Astrocyte (in vitro differentiated cells and primary cell): ENCODE results near the gene LRRC8D. TPM values are rescaled to one million over a fixed set of nuclear protein-coding genes. Genes with fewer than 3 reads are reported as not detected.

Experiments used
- DNase-seq: peaks from one replicate; pipeline ENCODE4 v3.0.0-alpha.2; 2010; ENCODE audit warnings: low read depth
- FAIRE-seq: peaks from 2 replicates; lab custom pipeline; 2011; peaks lifted over from hg19 to GRCh38; lab: Jason Lieb, UNC
- H2AFZ ChIP-seq: 2 replicates; pipeline ENCODE4 v1.6.0; 2012; ENCODE audit warnings: low read depth, low read length, inconsistent platforms
- H3K27ac ChIP-seq: 2 replicates; pipeline ENCODE4 v1.5.1; 2011; ENCODE audit warnings: low read depth, low read length, inconsistent platforms
- H3K27me3 ChIP-seq: 2 replicates; pipeline ENCODE4 v1.6.0; 2011; ENCODE audit warnings: low read length, inconsistent platforms; ENCODE audit not compliant: insufficient read depth
- H3K36me3 ChIP-seq: 2 replicates; pipeline ENCODE4 v1.5.1; 2011; ENCODE audit warnings: low read length, inconsistent platforms; ENCODE audit not compliant: insufficient read depth
- H3K4me1 ChIP-seq: 2 replicates; pipeline ENCODE4 v1.5.1; 2011; ENCODE audit warnings: low read length, inconsistent platforms; ENCODE audit not compliant: insufficient read depth
- H3K4me2 ChIP-seq: 2 replicates; pipeline ENCODE4 v1.6.0; 2012; ENCODE audit warnings: low read length, inconsistent platforms
- H3K4me3 ChIP-seq: 2 replicates; pipeline ENCODE4 v1.5.1; 2011; ENCODE audit warnings: low read depth, mild to moderate bottlenecking, low read length, inconsistent platforms; ENCODE audit not compliant: insufficient read depth
- H3K79me2 ChIP-seq: 2 replicates; pipeline ENCODE4 v1.6.0; 2012; ENCODE audit warnings: mild to moderate bottlenecking, low read length, inconsistent platforms; ENCODE audit not compliant: insufficient read depth
- H3K9ac ChIP-seq: 2 replicates; pipeline ENCODE4 v1.6.0; 2012; ENCODE audit warnings: mild to moderate bottlenecking, low read length, inconsistent platforms
- H3K9me3 ChIP-seq: 2 replicates; pipeline ENCODE4 v1.5.1; 2012; ENCODE audit warnings: low read depth, mild to moderate bottlenecking, low read length, inconsistent platforms; ENCODE audit not compliant: insufficient read depth
- H4K20me1 ChIP-seq: 2 replicates; pipeline ENCODE4 v1.6.0; 2012; ENCODE audit warnings: low read length, inconsistent platforms; ENCODE audit not compliant: insufficient read depth
- H3K27ac Mint-ChIP-seq: one replicate; pipeline ENCODE4 v1.8.0; 2021; ENCODE audit warnings: mild to moderate bottlenecking, mixed read lengths; ENCODE audit not compliant: unreplicated experiment
- H3K27me3 Mint-ChIP-seq: one replicate; pipeline ENCODE4 v1.8.0; 2021; ENCODE audit warnings: low read depth, mixed read lengths; ENCODE audit not compliant: unreplicated experiment
- H3K36me3 Mint-ChIP-seq: one replicate; pipeline ENCODE4 v1.8.0; 2021; ENCODE audit warnings: low read depth, mixed read lengths; ENCODE audit not compliant: unreplicated experiment
- H3K4me1 Mint-ChIP-seq: one replicate; pipeline ENCODE4 v1.8.0; 2021; ENCODE audit warnings: low read depth, mixed read lengths; ENCODE audit not compliant: unreplicated experiment
- H3K4me3 Mint-ChIP-seq: one replicate; pipeline ENCODE4 v1.8.0; 2021; ENCODE audit warnings: mild to moderate bottlenecking, moderate library complexity, mixed read lengths; ENCODE audit not compliant: unreplicated experiment
- H3K9me3 Mint-ChIP-seq: one replicate; pipeline ENCODE4 v1.8.0; 2021; ENCODE audit warnings: mild to moderate bottlenecking, mixed read lengths; ENCODE audit not compliant: unreplicated experiment
- EZH2 ChIP-seq: IDR thresholded peaks from 2 replicates; pipeline ENCODE4 v1.6.1; 2012; ENCODE audit warnings: mild to moderate bottlenecking, low read length, inconsistent platforms; ENCODE audit not compliant: insufficient read depth
- total RNA-seq: library from RNA; stranded (reverse); gene quantifications from 2 replicates; pipeline ENCODE4 v1.2.1, GENCODE V29; 2021
- TF ChIP-seq, protein P1 (sequence below): IDR thresholded peaks from 2 replicates; pipeline ENCODE4 v1.5.1; 2011; ENCODE audit warnings: low read depth, mild to moderate bottlenecking, inconsistent platforms, low read length, moderate library complexity; ENCODE audit not compliant: insufficient read depth

LRRC8D gene
- total RNA-seq, 1 donor from 2014 or later, result 36.9 TPM

DNA sequence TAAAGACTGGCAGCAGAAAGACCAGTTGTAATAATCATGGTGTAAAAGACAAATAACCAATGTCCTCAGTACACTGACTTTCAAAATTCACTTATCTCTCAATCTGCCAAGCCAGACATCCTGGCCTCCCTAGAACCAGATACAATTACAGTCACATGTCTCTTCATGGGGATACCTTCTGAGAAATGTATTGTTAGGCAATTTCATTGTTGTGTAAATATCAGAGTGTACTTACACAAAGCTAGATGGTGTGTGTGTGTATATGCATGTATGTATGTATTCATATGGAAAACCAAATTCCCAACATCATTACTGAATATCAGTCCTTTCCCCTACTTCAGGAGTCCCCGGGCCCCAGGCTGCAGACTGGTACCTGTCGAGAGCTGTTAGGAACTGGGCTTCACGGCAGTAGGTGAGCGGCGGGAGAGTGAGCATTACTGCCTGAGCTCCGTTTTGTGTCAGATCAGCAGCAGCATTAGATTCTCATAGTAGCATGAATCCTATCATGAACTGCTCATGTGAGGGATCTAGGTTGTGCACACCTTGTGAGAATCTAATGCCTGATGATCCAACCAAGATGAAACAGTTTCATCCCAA is 108.7 kb downstream of the LRRC8D start:
- Histone ChIP-seq H3K79me2 (no peaks in the 10 kb centered on the region), H3K27ac (no peak overlapping the region), H2AFZ (no peak overlapping the region), H3K4me3 (no peak overlapping the region), H3K36me3 (no peaks in the 10 kb centered on the region), H3K4me2 (no peak overlapping the region), H3K27me3 (no peaks in the 10 kb centered on the region), H4K20me1 (no peaks in the 10 kb centered on the region), H3K9ac (no peak overlapping the region), H3K9me3 (no peaks in the 10 kb centered on the region), H3K4me1 (no peaks in the 10 kb centered on the region)
- Mint-ChIP-seq H3K36me3 (peaks cover 17% of the 10 kb centered on the region), H3K27ac (peak overlapping the region; percentile 16), H3K4me3 (no peak overlapping the region), H3K9me3 (peaks cover 2% of the 10 kb centered on the region), H3K4me1 (peaks cover 5% of the 10 kb centered on the region), H3K27me3 (no peaks in the 10 kb centered on the region)
- TF ChIP-seq EZH2, result no peak
- TF ChIP-seq, protein P1, sequence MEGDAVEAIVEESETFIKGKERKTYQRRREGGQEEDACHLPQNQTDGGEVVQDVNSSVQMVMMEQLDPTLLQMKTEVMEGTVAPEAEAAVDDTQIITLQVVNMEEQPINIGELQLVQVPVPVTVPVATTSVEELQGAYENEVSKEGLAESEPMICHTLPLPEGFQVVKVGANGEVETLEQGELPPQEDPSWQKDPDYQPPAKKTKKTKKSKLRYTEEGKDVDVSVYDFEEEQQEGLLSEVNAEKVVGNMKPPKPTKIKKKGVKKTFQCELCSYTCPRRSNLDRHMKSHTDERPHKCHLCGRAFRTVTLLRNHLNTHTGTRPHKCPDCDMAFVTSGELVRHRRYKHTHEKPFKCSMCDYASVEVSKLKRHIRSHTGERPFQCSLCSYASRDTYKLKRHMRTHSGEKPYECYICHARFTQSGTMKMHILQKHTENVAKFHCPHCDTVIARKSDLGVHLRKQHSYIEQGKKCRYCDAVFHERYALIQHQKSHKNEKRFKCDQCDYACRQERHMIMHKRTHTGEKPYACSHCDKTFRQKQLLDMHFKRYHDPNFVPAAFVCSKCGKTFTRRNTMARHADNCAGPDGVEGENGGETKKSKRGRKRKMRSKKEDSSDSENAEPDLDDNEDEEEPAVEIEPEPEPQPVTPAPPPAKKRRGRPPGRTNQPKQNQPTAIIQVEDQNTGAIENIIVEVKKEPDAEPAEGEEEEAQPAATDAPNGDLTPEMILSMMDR, result no peak
- no peak for DNase-seq
- FAIRE-seq, result no peak

DNA sequence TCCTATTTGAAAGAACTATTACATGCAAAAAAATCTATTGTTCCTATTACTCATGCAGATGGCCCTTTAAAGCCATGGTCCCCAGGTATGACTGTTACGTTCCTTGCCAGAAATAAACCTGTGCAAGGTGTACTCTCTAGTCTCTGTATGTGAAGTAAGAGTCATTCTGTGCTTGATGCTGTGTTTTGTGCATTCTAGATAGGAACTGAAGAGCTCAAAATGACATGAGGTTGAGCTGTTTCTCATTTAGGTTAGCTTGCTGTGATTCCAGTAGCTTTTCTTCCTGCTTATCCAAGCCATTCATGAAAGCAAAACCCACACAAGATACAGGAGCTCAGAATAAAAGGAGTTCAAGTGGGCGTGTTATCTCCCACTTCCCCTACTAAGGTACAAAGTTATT is 109.7 kb downstream of the LRRC8D start:
- Histone ChIP-seq H2AFZ (no peak overlapping the region), H3K9me3 (no peaks in the 10 kb centered on the region), H4K20me1 (no peaks in the 10 kb centered on the region), H3K9ac (no peak overlapping the region), H3K4me2 (no peak overlapping the region), H3K4me3 (no peak overlapping the region), H3K36me3 (no peaks in the 10 kb centered on the region), H3K27ac (no peak overlapping the region), H3K4me1 (no peaks in the 10 kb centered on the region), H3K27me3 (no peaks in the 10 kb centered on the region), H3K79me2 (no peaks in the 10 kb centered on the region)
- H3K4me1 Mint-ChIP-seq, result peaks cover 5% of the 10 kb centered on the region
- H3K9me3 Mint-ChIP-seq, result peaks cover 2% of the 10 kb centered on the region
- no peaks in the 10 kb centered on the region for H3K27me3 Mint-ChIP-seq
- no peak overlapping the region for H3K4me3 Mint-ChIP-seq
- peaks cover 17% of the 10 kb centered on the region for H3K36me3 Mint-ChIP-seq
- FAIRE-seq, result no peak
- TF ChIP-seq, protein P1, result no peak
- TF ChIP-seq EZH2, result no peak
- DNase-seq, result no peak
- no peak overlapping the region for H3K27ac Mint-ChIP-seq

DNA sequence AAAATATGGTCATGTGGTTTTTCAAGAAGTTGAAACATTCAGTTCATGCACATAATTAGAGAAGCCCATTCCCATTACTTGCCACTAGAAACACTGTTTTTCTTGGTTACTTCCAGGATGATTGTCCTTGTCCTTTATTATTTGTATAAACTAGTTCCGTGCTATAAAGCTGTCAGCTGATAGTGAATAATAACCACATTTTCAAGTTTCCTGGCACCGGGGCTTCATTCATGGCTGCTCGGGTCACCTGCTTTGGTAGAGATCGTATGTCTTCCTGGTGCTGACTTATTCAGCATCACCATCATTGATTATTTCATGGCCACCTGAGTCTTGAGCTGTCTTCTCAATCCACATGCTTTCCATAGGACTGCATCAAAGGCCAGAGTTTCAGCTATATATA is 111.1 kb downstream of the LRRC8D start:
- no peaks in the 10 kb centered on the region for H3K36me3 ChIP-seq
- H3K4me3 ChIP-seq, result no peak overlapping the region
- FAIRE-seq (no peak), DNase-seq (no peak)
- peaks cover 2% of the 10 kb centered on the region for H3K9me3 Mint-ChIP-seq
- no peak overlapping the region for H3K4me2 ChIP-seq
- H3K9ac ChIP-seq, result no peak overlapping the region
- peaks cover 17% of the 10 kb centered on the region for H3K36me3 Mint-ChIP-seq
- H4K20me1 ChIP-seq, result no peaks in the 10 kb centered on the region
- no peak overlapping the region for H2AFZ ChIP-seq
- no peaks in the 10 kb centered on the region for H3K9me3 ChIP-seq
- no peak overlapping the region for H3K27ac ChIP-seq
- no peak overlapping the region for H3K27ac Mint-ChIP-seq
- TF ChIP-seq, protein P1, result no peak
- TF ChIP-seq EZH2, result no peak
- H3K4me3 Mint-ChIP-seq, result no peak overlapping the region
- no peaks in the 10 kb centered on the region for H3K79me2 ChIP-seq
- H3K27me3 Mint-ChIP-seq, result no peaks in the 10 kb centered on the region
- peaks cover 5% of the 10 kb centered on the region for H3K4me1 Mint-ChIP-seq
- no peaks in the 10 kb centered on the region for H3K27me3 ChIP-seq
- H3K4me1 ChIP-seq, result no peaks in the 10 kb centered on the region
